GM10847 (cell line): ENCODE data around the gene CELF4.

Source experiments
- POLR2A ChIP-seq: IDR thresholded peaks from 2 replicates; pipeline ENCODE4 v1.6.1; 2011; ENCODE audit not compliant: insufficient read length; ENCODE audit errors: extremely low read depth

CELF4 gene

GRCh38 chr18:37355772-37356171, 209.8 kb downstream of the CELF4 start:
- TF ChIP-seq POLR2A: no peak

- no peak for TF ChIP-seq POLR2A
These were observed 214.5 kb downstream of the CELF4 start for GRCh38 chr18:37351110-37351509.

- TF ChIP-seq POLR2A: no peak
These were observed 216.9 kb downstream of the CELF4 start for GRCh38 chr18:37348729-37349128.

- TF ChIP-seq POLR2A: no peak
These were observed 219.6 kb downstream of the CELF4 start for GRCh38 chr18:37346048-37346447.

- TF ChIP-seq POLR2A: no peak
These were observed 222.1 kb downstream of the CELF4 start for GRCh38 chr18:37343542-37343851.

GRCh38 chr18:37341473-37342086, 224.0 kb downstream of the CELF4 start:
- no peak for TF ChIP-seq POLR2A

GRCh38 chr18:37341016-37341415, 224.6 kb downstream of the CELF4 start:
- TF ChIP-seq POLR2A: no peak

GRCh38 chr18:37339701-37340215, 225.8 kb downstream of the CELF4 start:
- no peak for TF ChIP-seq POLR2A

- TF ChIP-seq POLR2A: no peak
These were observed 228.9 kb downstream of the CELF4 start for GRCh38 chr18:37336568-37337285.

- no peak for TF ChIP-seq POLR2A
These were observed 230.2 kb downstream of the CELF4 start for GRCh38 chr18:37335409-37335736.

- no peak for TF ChIP-seq POLR2A
These were observed 230.8 kb downstream of the CELF4 start for GRCh38 chr18:37334631-37335408.

GRCh38 chr18:37332628-37333420, 232.8 kb downstream of the CELF4 start:
- no peak for TF ChIP-seq POLR2A

GRCh38 chr18:37332219-37332618, 233.4 kb downstream of the CELF4 start:
- TF ChIP-seq POLR2A: no peak

GRCh38 chr18:37330173-37330572, 235.4 kb downstream of the CELF4 start:
- TF ChIP-seq POLR2A: no peak

GRCh38 chr18:37328946-37329719, 236.5 kb downstream of the CELF4 start:
- TF ChIP-seq POLR2A: no peak
